ENCODE measurements around the gene CHD9.
"Not testable (repeated sequence)": the region's sequence is repeated elsewhere in the genome, so short reads cannot be mapped to it uniquely, and the experiment has no call there.

Gene CHD9

GRCh38 chr16:53047515-53047914, 7.3 kb upstream of the CHD9 start:
- DNase-seq: not testable (repeated sequence)

- no peak for DNase-seq
Observed at GRCh38 chr16:53048139-53048915, 6.5 kb upstream of the CHD9 start.

GRCh38 chr16:53051255-53051654, 3.5 kb upstream of the CHD9 start:
- not testable (repeated sequence) for DNase-seq

- peak; percentile 81 for DNase-seq
Observed at GRCh38 chr16:53052519-53053501, 2.0 kb upstream of the CHD9 start, which contains the start of gene CHD9NB. CHD9NB (minus strand) TSS chr16:53052897; CDS start chr16:53044158, 8,739 bp downstream.

GRCh38 chr16:53053967-53054669, 673 bp upstream of the CHD9 start:
- DNase-seq: peak; percentile 53

GRCh38 chr16:53055541-53056391, 975 bp downstream of the CHD9 start:
- DNase-seq: peak; percentile 56

- DNase-seq: no peak
Observed at GRCh38 chr16:53056392-53056881, 1.6 kb downstream of the CHD9 start.

- no peak for DNase-seq
Observed at GRCh38 chr16:53057658-53058057, 2.9 kb downstream of the CHD9 start.

GRCh38 chr16:53058441-53058840, 3.6 kb downstream of the CHD9 start:
- no peak for DNase-seq

- no peak for DNase-seq
Observed at GRCh38 chr16:53058882-53059281, 4.1 kb downstream of the CHD9 start.

GRCh38 chr16:53059672-53060071, 4.9 kb downstream of the CHD9 start:
- DNase-seq: no peak

- no peak for DNase-seq
Observed at GRCh38 chr16:53061256-53061655, 6.5 kb downstream of the CHD9 start.

GRCh38 chr16:53061701-53062159, 6.9 kb downstream of the CHD9 start:
- DNase-seq: peak; percentile 83

- peak; percentile 34 for DNase-seq
Observed at GRCh38 chr16:53064081-53064578, 9.3 kb downstream of the CHD9 start.

- DNase-seq: no peak
Observed at GRCh38 chr16:53065461-53066061, 10.8 kb downstream of the CHD9 start.

GRCh38 chr16:53067675-53068074, 12.9 kb downstream of the CHD9 start:
- DNase-seq: no peak

- peak; percentile 9 for DNase-seq
Observed at GRCh38 chr16:53068423-53068833, 13.6 kb downstream of the CHD9 start.

- no peak for DNase-seq
Observed at GRCh38 chr16:53069772-53070171, 15.0 kb downstream of the CHD9 start.

- DNase-seq: no peak
Observed at GRCh38 chr16:53071748-53072301, 17.0 kb downstream of the CHD9 start.

GRCh38 chr16:53073022-53073421, 18.2 kb downstream of the CHD9 start:
- no peak for DNase-seq

GRCh38 chr16:53074296-53074695, 19.5 kb downstream of the CHD9 start:
- not testable (repeated sequence) for DNase-seq
